HG02870 (cell line): Measurements from ENCODE around the gene MTSS2.

ENCODE experiments used
- ATAC-seq: cut with Tn5 transposase; IDR thresholded peaks from one replicate; pipeline ENCODE4 v1.9.1; 2021; ENCODE audit warnings: mild to moderate bottlenecking, moderate library complexity; ENCODE audit not compliant: unreplicated experiment

MTSS2 gene

GRCh38 chr16:70687671-70688245 lies 1.9 kb upstream of the MTSS2 start:
- no peak for ATAC-seq

- ATAC-seq: no peak
These were observed 1.3 kb upstream of the MTSS2 start for GRCh38 chr16:70687102-70687511.

- no peak for ATAC-seq
These were observed 686 bp upstream of the MTSS2 start for GRCh38 chr16:70686376-70687101.

GRCh38 chr16:70685061-70685937 lies 554 bp downstream of the MTSS2 start:
- no peak for ATAC-seq

- no peak for ATAC-seq
These were observed 1.4 kb downstream of the MTSS2 start for GRCh38 chr16:70684146-70685060.

GRCh38 chr16:70683146-70683944 lies 2.5 kb downstream of the MTSS2 start:
- ATAC-seq: no peak

- ATAC-seq: no peak
These were observed 3.4 kb downstream of the MTSS2 start for GRCh38 chr16:70682239-70683145.

GRCh38 chr16:70681382-70682238 lies 4.2 kb downstream of the MTSS2 start:
- no peak for ATAC-seq

- ATAC-seq: no peak
These were observed 5.1 kb downstream of the MTSS2 start for GRCh38 chr16:70680495-70681381.

GRCh38 chr16:70679671-70680494 lies 6.0 kb downstream of the MTSS2 start:
- ATAC-seq: no peak

- ATAC-seq: no peak
These were observed 6.8 kb downstream of the MTSS2 start for GRCh38 chr16:70678898-70679670.

- no peak for ATAC-seq
These were observed 7.5 kb downstream of the MTSS2 start for GRCh38 chr16:70678121-70678897.

GRCh38 chr16:70677499-70678120 lies 8.2 kb downstream of the MTSS2 start:
- ATAC-seq: no peak
